LNCaP clone FGC (cell line): ENCODE data around the gene MAP1LC3B2.

Experiments
- DNase-seq: peaks from one replicate; pipeline ENCODE4 v3.0.0-alpha.2; 2011; ENCODE audit warnings: low read depth
- H3K4me3 ChIP-seq: 2 replicates; pipeline ENCODE4 v1.5.1; 2011; ENCODE audit warnings: mild to moderate bottlenecking, low read depth, low read length, control low read depth
- TF ChIP-seq, protein P1 (sequence below): IDR thresholded peaks from 2 replicates; pipeline ENCODE4 v1.5.1; 2012; ENCODE audit warnings: mild to moderate bottlenecking; ENCODE audit not compliant: control insufficient read depth, insufficient read depth; ENCODE audit errors: extremely low read depth

Gene MAP1LC3B2

DNA sequence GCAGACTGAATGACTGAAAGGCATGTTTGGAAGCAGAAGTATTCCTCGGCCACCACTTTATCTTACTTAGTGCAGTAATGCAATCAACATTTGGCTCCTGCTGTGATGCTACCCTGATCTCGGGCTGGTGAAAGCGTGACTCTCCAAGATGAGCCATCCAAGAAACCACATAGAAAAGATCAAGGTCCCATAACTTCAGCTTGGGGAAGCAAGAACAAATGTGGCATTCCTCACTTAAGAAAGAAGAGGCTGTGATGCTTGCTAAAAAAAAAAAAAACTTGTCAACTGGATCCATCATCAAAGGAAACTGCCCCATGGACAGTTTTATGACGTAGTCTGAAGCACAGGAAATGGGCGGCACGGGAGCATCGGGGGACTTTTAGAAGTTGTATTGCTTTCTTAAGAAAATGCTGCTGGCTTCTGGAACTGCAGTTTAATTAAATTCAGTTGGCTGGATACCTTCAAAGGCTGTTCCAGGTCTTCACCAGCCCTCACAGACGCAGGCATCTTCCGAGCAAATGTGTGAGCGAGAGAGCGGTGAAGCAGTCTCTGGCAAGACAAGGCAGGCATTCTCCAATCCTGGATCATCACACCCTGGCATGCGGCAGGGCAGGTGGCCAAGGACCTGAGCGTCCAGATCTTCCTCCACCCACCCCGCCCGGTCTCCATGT, 38.2 kb upstream of the MAP1LC3B2 start:
- TF ChIP-seq, protein P1, sequence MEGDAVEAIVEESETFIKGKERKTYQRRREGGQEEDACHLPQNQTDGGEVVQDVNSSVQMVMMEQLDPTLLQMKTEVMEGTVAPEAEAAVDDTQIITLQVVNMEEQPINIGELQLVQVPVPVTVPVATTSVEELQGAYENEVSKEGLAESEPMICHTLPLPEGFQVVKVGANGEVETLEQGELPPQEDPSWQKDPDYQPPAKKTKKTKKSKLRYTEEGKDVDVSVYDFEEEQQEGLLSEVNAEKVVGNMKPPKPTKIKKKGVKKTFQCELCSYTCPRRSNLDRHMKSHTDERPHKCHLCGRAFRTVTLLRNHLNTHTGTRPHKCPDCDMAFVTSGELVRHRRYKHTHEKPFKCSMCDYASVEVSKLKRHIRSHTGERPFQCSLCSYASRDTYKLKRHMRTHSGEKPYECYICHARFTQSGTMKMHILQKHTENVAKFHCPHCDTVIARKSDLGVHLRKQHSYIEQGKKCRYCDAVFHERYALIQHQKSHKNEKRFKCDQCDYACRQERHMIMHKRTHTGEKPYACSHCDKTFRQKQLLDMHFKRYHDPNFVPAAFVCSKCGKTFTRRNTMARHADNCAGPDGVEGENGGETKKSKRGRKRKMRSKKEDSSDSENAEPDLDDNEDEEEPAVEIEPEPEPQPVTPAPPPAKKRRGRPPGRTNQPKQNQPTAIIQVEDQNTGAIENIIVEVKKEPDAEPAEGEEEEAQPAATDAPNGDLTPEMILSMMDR = no peak
- no peak for DNase-seq
- H3K4me3 ChIP-seq = no peak overlapping the region

DNA sequence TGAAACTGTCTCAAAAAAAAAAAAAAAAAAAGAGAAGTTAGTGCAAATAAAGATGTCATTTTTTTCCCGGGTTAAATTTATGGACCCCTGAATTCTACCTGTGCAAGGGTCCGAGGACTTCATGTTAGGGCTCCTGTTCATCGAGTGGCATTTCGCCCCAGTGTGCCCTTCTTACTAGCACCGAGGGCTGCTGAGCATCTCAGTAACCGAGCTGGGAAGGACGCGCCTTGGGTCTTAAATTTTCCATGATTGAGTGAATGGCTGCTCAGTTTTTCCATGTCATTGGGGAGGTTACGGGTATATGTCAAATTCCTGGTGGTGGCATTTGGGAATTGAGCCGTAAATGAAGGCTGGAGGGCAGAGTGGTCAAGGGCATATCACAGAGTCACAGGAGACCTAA, 34.9 kb upstream of the MAP1LC3B2 start:
- TF ChIP-seq, protein P1 = no peak
- H3K4me3 ChIP-seq = no peak overlapping the region
- no peak for DNase-seq

DNA sequence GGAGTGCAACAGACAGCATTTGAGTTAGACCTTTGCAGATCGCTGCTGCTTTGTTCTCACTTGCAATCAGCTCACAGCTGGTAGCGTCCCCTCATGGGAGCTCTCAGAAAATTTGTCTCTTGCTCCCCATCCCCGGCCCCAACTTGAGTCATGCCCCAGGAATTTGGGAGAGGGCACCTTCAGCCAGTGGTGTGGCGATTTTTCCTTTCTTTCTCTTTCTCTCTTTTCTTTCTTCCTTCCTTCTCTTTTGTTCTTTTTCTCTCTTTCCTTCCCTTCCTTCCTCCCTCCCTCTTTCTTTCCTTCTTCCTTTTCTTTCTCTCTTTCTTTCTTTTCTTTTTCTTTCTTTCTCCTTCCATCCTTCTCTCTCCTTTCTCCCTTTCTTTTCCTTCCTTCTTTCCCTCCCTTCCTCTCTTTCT, 34.2 kb upstream of the MAP1LC3B2 start:
- no peak overlapping the region for H3K4me3 ChIP-seq
- DNase-seq = no peak
- TF ChIP-seq, protein P1 = no peak

DNA sequence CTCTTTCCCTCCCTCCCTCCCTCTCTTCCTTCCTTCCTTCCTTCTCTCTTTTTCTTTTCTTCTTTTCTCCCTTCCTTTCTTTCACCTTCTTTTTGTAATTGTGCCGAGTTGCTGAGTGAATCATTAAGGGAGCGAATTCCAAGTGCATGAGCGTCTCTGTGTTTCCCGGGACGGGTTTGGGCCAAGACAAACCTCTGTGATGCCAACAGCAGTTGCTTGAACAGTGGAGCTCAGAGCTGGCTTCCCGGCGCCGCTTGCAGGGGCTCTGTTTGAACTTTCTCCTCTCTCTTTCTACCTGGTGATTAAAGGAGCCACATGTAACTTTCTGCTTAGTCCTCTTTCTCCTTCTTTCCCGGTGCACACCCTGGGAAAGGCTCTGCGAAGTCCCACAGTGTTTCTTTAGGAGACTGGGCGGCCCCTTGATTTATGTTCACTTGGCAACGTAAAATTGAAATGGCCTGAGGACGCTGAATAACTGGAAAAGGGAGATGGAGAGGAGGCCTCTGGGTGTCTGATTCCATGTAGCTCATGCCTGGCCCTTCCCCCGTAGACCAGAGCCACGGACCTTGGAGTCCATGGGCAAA, 33.7 kb upstream of the MAP1LC3B2 start:
- TF ChIP-seq, protein P1 = no peak
- H3K4me3 ChIP-seq = no peak overlapping the region
- DNase-seq = peak; percentile 75

DNA sequence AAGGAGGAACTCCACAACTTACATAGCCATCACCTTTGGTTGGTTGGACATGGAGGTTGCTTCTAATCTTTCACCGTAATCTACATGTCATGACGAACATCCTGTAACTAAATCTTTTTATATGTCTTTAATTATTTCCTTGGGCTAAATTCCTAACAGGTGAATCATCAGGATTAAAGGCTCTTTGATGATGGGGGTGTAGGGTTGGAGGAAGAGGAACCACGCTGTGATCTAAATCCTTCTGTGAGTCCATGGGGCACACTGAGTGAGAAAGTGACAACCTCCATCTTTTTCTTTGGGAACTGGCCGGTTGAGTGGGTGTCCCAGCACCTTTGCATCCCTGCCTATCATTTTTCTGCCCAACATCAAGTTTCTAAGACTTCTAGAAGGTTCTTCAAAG, 31.1 kb upstream of the MAP1LC3B2 start:
- TF ChIP-seq, protein P1 = no peak
- no peak overlapping the region for H3K4me3 ChIP-seq
- DNase-seq = peak; percentile 37

DNA sequence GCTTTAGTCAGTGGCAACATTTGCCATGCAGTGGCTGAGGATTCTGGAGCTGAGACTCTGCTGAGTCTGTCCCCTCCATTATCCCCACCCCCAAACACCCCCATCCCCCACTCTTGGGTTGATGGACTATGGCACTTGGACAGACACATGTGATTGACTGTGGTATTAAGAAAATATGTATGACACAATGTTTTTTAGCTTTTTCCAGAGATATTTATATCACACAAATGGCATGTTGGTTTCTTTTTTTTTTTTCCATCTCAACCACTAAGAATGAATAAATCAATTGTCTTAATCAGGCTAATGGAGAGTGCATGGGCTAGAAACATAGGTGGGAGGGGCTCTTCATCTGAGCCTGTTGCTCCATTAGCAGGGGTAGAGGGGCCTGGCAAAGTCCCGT, 30.7 kb upstream of the MAP1LC3B2 start:
- H3K4me3 ChIP-seq = no peak overlapping the region
- TF ChIP-seq, protein P1 = no peak
- no peak for DNase-seq

DNA sequence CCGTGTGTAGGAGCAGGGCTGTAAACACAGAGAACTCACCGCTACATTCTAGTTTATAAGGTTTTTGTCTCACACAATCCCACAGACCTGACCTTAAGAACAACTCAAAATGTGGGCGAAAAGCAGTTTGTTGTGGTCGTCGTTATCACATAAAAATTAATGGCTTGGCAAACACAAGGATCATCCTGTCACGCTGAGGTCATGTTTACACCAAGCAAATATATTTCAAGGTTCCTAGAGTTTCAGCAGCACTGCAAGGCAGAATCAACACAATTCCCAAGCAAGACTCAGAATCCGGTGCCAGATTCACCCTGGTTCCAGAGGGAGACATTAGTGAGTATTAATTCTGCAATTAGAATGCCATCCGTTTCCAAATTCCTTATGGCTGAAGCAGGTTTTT, 30.1 kb upstream of the MAP1LC3B2 start:
- TF ChIP-seq, protein P1 = no peak
- DNase-seq = peak; percentile 87
- no peak overlapping the region for H3K4me3 ChIP-seq
